ENCODE results near the gene SET. TPM values are rescaled to one million over a fixed set of nuclear protein-coding genes. Genes with fewer than 3 reads are reported as not detected.

The SET gene
- total RNA-seq, 2 donors from 2014 or later, result 762 to 795 TPM

DNA sequence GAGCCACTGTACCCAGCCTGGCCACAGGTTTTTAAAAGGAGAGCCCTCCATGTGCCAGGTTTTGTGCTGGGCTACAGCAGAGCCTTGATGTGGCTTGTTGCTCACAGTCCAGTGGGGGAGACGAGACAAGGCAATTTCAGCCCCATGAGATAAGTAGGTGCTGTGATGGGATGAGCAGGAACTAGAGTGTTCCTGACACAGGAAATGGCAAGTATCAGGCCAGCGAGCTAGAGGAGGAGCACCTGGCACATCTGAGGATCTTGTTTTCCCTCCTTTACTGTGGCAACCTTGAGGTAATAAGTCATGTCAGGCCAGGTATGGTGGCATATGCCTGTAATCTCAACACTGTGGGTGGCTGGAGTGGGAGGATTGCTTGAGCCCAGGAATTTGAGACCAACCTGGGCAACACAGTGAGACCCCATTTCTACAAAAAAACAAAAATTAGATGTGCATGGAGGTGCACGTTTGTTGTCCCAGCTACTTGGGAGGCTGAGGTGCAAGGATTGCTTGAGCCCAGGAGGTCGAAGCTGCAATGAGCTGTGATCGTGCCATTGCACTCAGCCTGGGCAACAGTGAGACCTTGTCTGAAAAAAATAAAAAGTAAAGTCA, 38.7 kb downstream of the SET start:
- Histone ChIP-seq H3K4me3 (ENCODE audit: low read length) (no peak overlapping the region), H3K36me3 (ENCODE audit: control insufficient read depth, insufficient read depth, low read length) (peaks cover 7% of the 10 kb centered on the region), H3K27me3 (ENCODE audit: control insufficient read depth, insufficient read depth, low read length, poor library complexity, severe bottlenecking) (no peaks in the 10 kb centered on the region), H3K4me1 (ENCODE audit: control insufficient read depth, insufficient read depth, low read length) (no peaks in the 10 kb centered on the region), H3K9me3 (ENCODE audit: control insufficient read depth, low read length) (no peaks in the 10 kb centered on the region), H3K27ac (ENCODE audit: low read depth, low read length) (no peak overlapping the region), H3K9ac (ENCODE audit: extremely low read depth, low read length, poor library complexity, severe bottlenecking) (no peak overlapping the region)
- H3K27me3 Mint-ChIP-seq (ENCODE audit: insufficient read depth), result no peaks in the 10 kb centered on the region
- peaks cover 2% of the 10 kb centered on the region for H3K36me3 Mint-ChIP-seq (ENCODE audit: low read depth)
- no peak overlapping the region for H3K4me3 Mint-ChIP-seq
- 92 to 95% methylated on average over 5 of the region's 5 CpGs for WGBS, 2 experiments (ENCODE audit: insufficient coverage in 1 of 2, insufficient read length in 1 of 2)
- H3K27ac Mint-ChIP-seq, result no peak overlapping the region
- no peak for TF ChIP-seq CTCF (conservative IDR thresholded peaks at IDR 0.05)
- peaks cover 11% of the 10 kb centered on the region for H3K4me1 Mint-ChIP-seq
- no peak for DNase-seq
- H3K9me3 Mint-ChIP-seq, result no peaks in the 10 kb centered on the region

DNA sequence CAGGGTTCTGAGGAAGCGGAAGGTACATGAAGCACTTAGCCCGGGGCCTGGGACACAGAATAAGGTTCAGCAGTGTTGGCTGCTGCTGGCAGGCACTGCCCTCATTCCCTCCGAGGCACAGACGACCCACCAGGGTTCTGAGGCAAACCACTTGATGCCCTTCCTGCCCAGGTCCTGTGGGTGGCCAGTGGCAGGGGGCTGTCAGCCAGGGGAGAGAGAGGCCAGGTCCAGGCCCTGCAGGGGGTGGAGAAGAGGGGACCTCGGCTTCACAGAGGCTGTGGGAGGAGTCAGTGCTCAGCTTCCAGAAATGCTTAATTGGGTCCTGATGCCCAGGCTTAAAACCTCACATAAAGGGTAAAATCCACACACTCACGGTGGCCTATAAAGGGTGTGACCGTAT, 39.3 kb downstream of the SET start:
- no peak overlapping the region for H3K4me3 Mint-ChIP-seq
- 89 to 92% methylated on average over 4 to 7 of the region's 7 CpGs for WGBS, 2 experiments (ENCODE audit: insufficient coverage in 1 of 2, insufficient read length in 1 of 2)
- H3K27ac Mint-ChIP-seq, result no peak overlapping the region
- Histone ChIP-seq H3K4me1 (ENCODE audit: control insufficient read depth, insufficient read depth, low read length) (no peaks in the 10 kb centered on the region), H3K27me3 (ENCODE audit: control insufficient read depth, insufficient read depth, low read length, poor library complexity, severe bottlenecking) (no peaks in the 10 kb centered on the region), H3K9ac (ENCODE audit: extremely low read depth, low read length, poor library complexity, severe bottlenecking) (no peak overlapping the region), H3K9me3 (ENCODE audit: control insufficient read depth, low read length) (no peaks in the 10 kb centered on the region), H3K36me3 (ENCODE audit: control insufficient read depth, insufficient read depth, low read length) (peaks cover 11% of the 10 kb centered on the region), H3K27ac (ENCODE audit: low read depth, low read length) (no peak overlapping the region), H3K4me3 (ENCODE audit: low read length) (no peak overlapping the region)
- no peak for TF ChIP-seq CTCF (conservative IDR thresholded peaks at IDR 0.05)
- H3K9me3 Mint-ChIP-seq, result no peaks in the 10 kb centered on the region
- H3K27me3 Mint-ChIP-seq (ENCODE audit: insufficient read depth), result no peaks in the 10 kb centered on the region
- H3K36me3 Mint-ChIP-seq (ENCODE audit: low read depth), result peaks cover 6% of the 10 kb centered on the region
- H3K4me1 Mint-ChIP-seq, result peaks cover 8% of the 10 kb centered on the region
- peak; percentile 42 for DNase-seq

DNA sequence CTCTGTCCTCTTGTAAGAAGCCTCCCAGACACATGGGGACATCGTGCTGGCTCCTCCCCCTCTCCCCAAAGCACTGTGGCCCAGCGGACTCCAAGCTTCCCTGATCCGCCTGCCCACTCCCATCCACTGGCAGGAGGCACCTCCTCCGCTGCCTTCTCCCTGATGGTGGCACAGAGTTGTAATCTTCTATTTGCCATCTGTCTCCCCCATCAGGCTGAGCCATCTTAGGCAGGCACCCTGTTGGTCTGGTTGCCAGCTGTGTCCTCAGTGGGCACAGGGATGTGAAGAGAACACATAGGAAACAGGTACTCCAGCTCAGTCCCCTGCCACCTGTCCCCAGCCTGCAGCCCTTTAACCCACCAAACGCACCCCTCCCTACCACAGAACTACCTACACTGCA, 40.3 kb downstream of the SET start:
- Mint-ChIP-seq H3K9me3 (no peaks in the 10 kb centered on the region), H3K27ac (peak overlapping the region; percentile 31), H3K36me3 (ENCODE audit: low read depth) (peaks cover 9% of the 10 kb centered on the region), H3K27me3 (ENCODE audit: insufficient read depth) (no peaks in the 10 kb centered on the region), H3K4me3 (no peak overlapping the region), H3K4me1 (peaks cover 10% of the 10 kb centered on the region)
- Histone ChIP-seq H3K9me3 (ENCODE audit: control insufficient read depth, low read length) (no peaks in the 10 kb centered on the region), H3K9ac (ENCODE audit: extremely low read depth, low read length, poor library complexity, severe bottlenecking) (no peak overlapping the region), H3K27ac (ENCODE audit: low read depth, low read length) (no peak overlapping the region), H3K4me1 (ENCODE audit: control insufficient read depth, insufficient read depth, low read length) (no peaks in the 10 kb centered on the region), H3K4me3 (ENCODE audit: low read length) (no peak overlapping the region), H3K27me3 (ENCODE audit: control insufficient read depth, insufficient read depth, low read length, poor library complexity, severe bottlenecking) (no peaks in the 10 kb centered on the region), H3K36me3 (ENCODE audit: control insufficient read depth, insufficient read depth, low read length) (peaks cover 11% of the 10 kb centered on the region)
- 85 to 88% methylated on average over 3 to 5 of the region's 5 CpGs for WGBS, 2 experiments (ENCODE audit: insufficient coverage in 1 of 2, insufficient read length in 1 of 2)
- TF ChIP-seq CTCF (conservative IDR thresholded peaks at IDR 0.05), result no peak
- peak; percentile 64 for DNase-seq
